VCaP (cell line): ENCODE data around the gene SREBF2.
A peak's percentile ranks its signal among the peaks of the same experiment; 100 is the strongest.

Experiments
- H3K27ac ChIP-seq: fragments of 450-650 bp; 2 replicates; pipeline ENCODE4 v1.5.1; 2017
- CTCF ChIP-seq: fragments of 450-650 bp; conservative IDR thresholded peaks from 2 replicates; pipeline ENCODE4 v1.5.1; 2017; ENCODE audit warnings: mild to moderate bottlenecking, moderate library complexity

The SREBF2 gene

GRCh38 chr22:41801147-41801819 lies 31.6 kb upstream of the SREBF2 start:
- TF ChIP-seq CTCF, result no peak
- peak overlapping the region; percentile 87 for H3K27ac ChIP-seq

GRCh38 chr22:41801886-41802285 lies 31.0 kb upstream of the SREBF2 start:
- peak overlapping the region; percentile 87; the same call in 1 of the 2 replicates for H3K27ac ChIP-seq
- TF ChIP-seq CTCF, result no peak

GRCh38 chr22:41805639-41806038 lies 27.3 kb upstream of the SREBF2 start:
- TF ChIP-seq CTCF, result no peak
- no peak overlapping the region for H3K27ac ChIP-seq

GRCh38 chr22:41808400-41808799 lies 24.5 kb upstream of the SREBF2 start:
- TF ChIP-seq CTCF, result no peak
- H3K27ac ChIP-seq, result no peak overlapping the region

GRCh38 chr22:41810022-41810421 lies 22.9 kb upstream of the SREBF2 start:
- no peak overlapping the region for H3K27ac ChIP-seq
- TF ChIP-seq CTCF, result no peak

GRCh38 chr22:41812805-41813545 lies 19.9 kb upstream of the SREBF2 start:
- TF ChIP-seq CTCF, result no peak
- H3K27ac ChIP-seq, result no peak overlapping the region

- H3K27ac ChIP-seq, result no peak overlapping the region
- TF ChIP-seq CTCF, result no peak
Measured at GRCh38 chr22:41813726-41814410, 19.0 kb upstream of the SREBF2 start.
